GM12875 (cell line): ENCODE results near the gene RPS8.

Experiments used
- H3K4me3 ChIP-seq: one replicate; pipeline ENCODE4 v1.5.1; 2011; ENCODE audit warnings: low read depth, low read length, control low read depth
- TF ChIP-seq, protein P1 (sequence below): IDR thresholded peaks from 2 replicates; pipeline ENCODE4 v1.5.1; 2011; ENCODE audit warnings: low read depth, mild to moderate bottlenecking, control low read depth, inconsistent platforms, low read length, moderate library complexity, borderline replicate concordance; ENCODE audit not compliant: insufficient read depth

Gene RPS8

GRCh38 chr1:44783697-44784093 lies 8.4 kb downstream of the RPS8 start:
- H3K4me3 ChIP-seq: peak overlapping the region; percentile 52
- TF ChIP-seq, protein P1, sequence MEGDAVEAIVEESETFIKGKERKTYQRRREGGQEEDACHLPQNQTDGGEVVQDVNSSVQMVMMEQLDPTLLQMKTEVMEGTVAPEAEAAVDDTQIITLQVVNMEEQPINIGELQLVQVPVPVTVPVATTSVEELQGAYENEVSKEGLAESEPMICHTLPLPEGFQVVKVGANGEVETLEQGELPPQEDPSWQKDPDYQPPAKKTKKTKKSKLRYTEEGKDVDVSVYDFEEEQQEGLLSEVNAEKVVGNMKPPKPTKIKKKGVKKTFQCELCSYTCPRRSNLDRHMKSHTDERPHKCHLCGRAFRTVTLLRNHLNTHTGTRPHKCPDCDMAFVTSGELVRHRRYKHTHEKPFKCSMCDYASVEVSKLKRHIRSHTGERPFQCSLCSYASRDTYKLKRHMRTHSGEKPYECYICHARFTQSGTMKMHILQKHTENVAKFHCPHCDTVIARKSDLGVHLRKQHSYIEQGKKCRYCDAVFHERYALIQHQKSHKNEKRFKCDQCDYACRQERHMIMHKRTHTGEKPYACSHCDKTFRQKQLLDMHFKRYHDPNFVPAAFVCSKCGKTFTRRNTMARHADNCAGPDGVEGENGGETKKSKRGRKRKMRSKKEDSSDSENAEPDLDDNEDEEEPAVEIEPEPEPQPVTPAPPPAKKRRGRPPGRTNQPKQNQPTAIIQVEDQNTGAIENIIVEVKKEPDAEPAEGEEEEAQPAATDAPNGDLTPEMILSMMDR: no peak

- TF ChIP-seq, protein P1: peak; percentile 36; the same call in 1 of the 2 replicates
- H3K4me3 ChIP-seq: peak overlapping the region; percentile 52
Measured at GRCh38 chr1:44784094-44785028, 9.0 kb downstream of the RPS8 start.

- H3K4me3 ChIP-seq: no peak overlapping the region
- TF ChIP-seq, protein P1: no peak
Measured at GRCh38 chr1:44785029-44785380, 9.7 kb downstream of the RPS8 start.

DNA sequence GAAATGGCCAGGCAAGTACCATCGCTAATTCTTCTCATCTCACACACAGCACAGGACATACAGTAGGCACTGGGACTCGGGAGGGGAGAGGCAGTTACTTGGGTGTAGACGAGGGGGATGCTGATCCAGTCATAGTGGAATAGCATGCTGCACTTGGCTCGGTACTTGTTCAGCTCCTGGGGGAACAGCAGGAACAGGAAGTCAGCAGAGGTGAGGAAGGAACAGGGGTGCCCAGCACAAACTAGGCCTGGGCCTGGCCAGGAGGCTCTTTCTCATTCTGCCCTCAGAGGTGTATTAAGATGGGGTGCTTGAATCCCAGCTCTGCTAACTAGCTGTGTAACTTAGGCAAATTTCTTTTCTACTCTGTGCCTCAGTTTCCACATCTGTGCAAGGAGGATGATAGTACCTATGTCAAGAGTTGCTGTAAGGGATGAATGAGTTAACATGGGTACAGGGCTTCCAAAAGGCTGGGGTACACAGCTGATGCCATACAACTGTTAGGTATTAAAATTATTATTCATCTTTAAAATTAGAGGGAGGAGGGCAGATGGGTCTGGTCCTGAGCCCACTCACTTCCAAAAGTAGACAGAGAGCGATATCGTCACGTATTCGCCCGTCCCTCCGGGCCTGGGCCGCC lies 10.3 kb downstream of the RPS8 start:
- peak overlapping the region; percentile 57 for H3K4me3 ChIP-seq

DNA sequence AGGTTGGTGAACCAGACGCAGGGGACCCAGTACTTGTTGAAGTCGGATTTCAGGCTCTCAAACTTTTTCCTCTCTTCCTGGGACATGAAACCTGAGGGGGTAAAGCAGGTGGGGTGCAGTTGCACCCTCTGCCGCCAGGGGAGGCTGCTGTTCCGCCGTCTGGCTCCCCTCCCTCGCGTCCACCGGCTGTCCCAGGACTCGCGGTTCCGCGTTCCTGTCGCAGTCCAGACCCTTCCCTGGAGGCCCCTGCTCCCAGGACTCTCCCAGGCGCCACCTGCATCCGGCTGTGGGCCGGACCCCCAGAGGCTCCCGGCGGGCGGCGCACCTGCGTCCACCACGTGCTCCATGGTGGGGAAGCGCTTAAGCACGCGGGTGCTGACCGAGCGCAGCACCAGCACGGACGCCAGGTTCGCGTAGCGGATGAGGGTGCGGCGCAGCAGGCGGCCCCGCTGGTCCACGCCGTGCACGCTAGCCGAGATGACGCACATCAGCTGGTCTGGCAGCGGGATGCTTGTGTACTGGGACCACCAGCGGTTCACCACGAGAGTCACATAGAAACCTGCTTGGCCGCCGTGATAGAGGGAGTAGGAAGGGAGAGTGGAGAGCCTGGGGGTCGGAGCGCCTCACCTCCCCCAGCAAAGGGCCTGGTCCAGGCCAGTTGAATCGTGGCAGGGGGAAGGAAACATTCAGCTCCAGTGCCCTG lies 10.9 kb downstream of the RPS8 start:
- TF ChIP-seq, protein P1: peak; percentile 100
- H3K4me3 ChIP-seq: peak overlapping the region; percentile 57

More for the DNA sequence above, 10.3 kb downstream of the RPS8 start:
- TF ChIP-seq, protein P1: no peak

GRCh38 chr1:44786841-44787426 lies 11.6 kb downstream of the RPS8 start:
- TF ChIP-seq, protein P1: no peak
- peak overlapping the region; percentile 57 for H3K4me3 ChIP-seq
